Retina (tissue), 1 donor: Measurements from ENCODE around the gene KLRC4.
A peak's percentile ranks its signal among the peaks of the same experiment; 100 is the strongest.

Experiments used
- DNase-seq: peaks from one replicate; pipeline ENCODE4 v3.0.0-alpha.2; 2016

KLRC4 gene

GRCh38 chr12:10366875-10367274 is 42.7 kb downstream of the KLRC4 start:
- no peak for DNase-seq

- peak; percentile 32 for DNase-seq
Measured at GRCh38 chr12:10365696-10366405, 43.7 kb downstream of the KLRC4 start.

- DNase-seq, result peak; percentile 78
Measured at GRCh38 chr12:10364815-10365622, 44.5 kb downstream of the KLRC4 start.

GRCh38 chr12:10363914-10364814 is 45.4 kb downstream of the KLRC4 start:
- DNase-seq, result peak; percentile 81

- DNase-seq, result no peak
Measured at GRCh38 chr12:10363658-10363913, 46.0 kb downstream of the KLRC4 start.

- peak; percentile 18 for DNase-seq
Measured at GRCh38 chr12:10362828-10363657, 46.5 kb downstream of the KLRC4 start.

GRCh38 chr12:10362325-10362724 is 47.2 kb downstream of the KLRC4 start:
- no peak for DNase-seq

- DNase-seq, result no peak
Measured at GRCh38 chr12:10361622-10362021, 47.9 kb downstream of the KLRC4 start.

- DNase-seq, result peak; percentile 8
Measured at GRCh38 chr12:10361084-10361483, 48.5 kb downstream of the KLRC4 start.

GRCh38 chr12:10358969-10359368 is 50.6 kb downstream of the KLRC4 start:
- DNase-seq, result no peak

- DNase-seq, result no peak
Measured at GRCh38 chr12:10358131-10358530, 51.4 kb downstream of the KLRC4 start.
